VCaP (cell line): Measurements from ENCODE around the gene FER1L5.
"Not testable (repeated sequence)": the region's sequence is repeated elsewhere in the genome, so short reads cannot be mapped to it uniquely, and the experiment has no call there.

ENCODE experiments used
- H3K27ac ChIP-seq: fragments of 450-650 bp; 2 replicates; pipeline ENCODE4 v1.5.1; 2017
- CTCF ChIP-seq: fragments of 450-650 bp; conservative IDR thresholded peaks from 2 replicates; pipeline ENCODE4 v1.5.1; 2017; ENCODE audit warnings: mild to moderate bottlenecking, moderate library complexity

The FER1L5 gene

GRCh38 chr2:96665083-96665569 is 22.6 kb downstream of the FER1L5 start:
- no peak for TF ChIP-seq CTCF
- H3K27ac ChIP-seq, result no peak overlapping the region

- not testable (repeated sequence) for H3K27ac ChIP-seq
These were observed 23.2 kb downstream of the FER1L5 start for GRCh38 chr2:96665717-96666116.

- no peak for TF ChIP-seq CTCF
- H3K27ac ChIP-seq, result no peak overlapping the region
These were observed 26.2 kb downstream of the FER1L5 start for GRCh38 chr2:96668771-96669170.

GRCh38 chr2:96669539-96670215 is 27.1 kb downstream of the FER1L5 start:
- no peak overlapping the region for H3K27ac ChIP-seq
- TF ChIP-seq CTCF, result no peak

- H3K27ac ChIP-seq, result peak overlapping the region; percentile 67
These were observed 37.3 kb downstream of the FER1L5 start for GRCh38 chr2:96679848-96680247.

GRCh38 chr2:96680561-96681141 is 38.1 kb downstream of the FER1L5 start:
- no peak for TF ChIP-seq CTCF
- H3K27ac ChIP-seq, result peak overlapping the region; percentile 67

More at GRCh38 chr2:96679848-96680247, 37.3 kb downstream of the FER1L5 start:
- peak; percentile 22 for TF ChIP-seq CTCF

GRCh38 chr2:96681540-96681939 is 39.0 kb downstream of the FER1L5 start:
- TF ChIP-seq CTCF, result no peak
- H3K27ac ChIP-seq, result no peak overlapping the region

GRCh38 chr2:96683307-96683706 is 40.7 kb downstream of the FER1L5 start:
- H3K27ac ChIP-seq, result no peak overlapping the region
- no peak for TF ChIP-seq CTCF
